HG03108 (cell line): ENCODE measurements around the gene ITPR1.

Source experiments
- ATAC-seq: cut with Tn5 transposase; IDR thresholded peaks from one replicate; pipeline ENCODE4 v1.9.1; 2021; ENCODE audit warnings: moderate library complexity; ENCODE audit not compliant: unreplicated experiment

ITPR1 gene

GRCh38 chr3:4738737-4739274 is 245.7 kb downstream of the ITPR1 start:
- peak; percentile 86 for ATAC-seq

- no peak for ATAC-seq
These were observed 246.4 kb downstream of the ITPR1 start for GRCh38 chr3:4739289-4740236.

GRCh38 chr3:4740397-4741105 is 247.4 kb downstream of the ITPR1 start:
- ATAC-seq: no peak

- ATAC-seq: no peak
These were observed 247.9 kb downstream of the ITPR1 start for GRCh38 chr3:4741106-4741403.

GRCh38 chr3:4741404-4742307 is 248.5 kb downstream of the ITPR1 start:
- no peak for ATAC-seq

- ATAC-seq: no peak
These were observed 249.2 kb downstream of the ITPR1 start for GRCh38 chr3:4742359-4742758.

- no peak for ATAC-seq
These were observed 250.2 kb downstream of the ITPR1 start for GRCh38 chr3:4743371-4743770.

GRCh38 chr3:4744405-4745234 is 251.5 kb downstream of the ITPR1 start:
- ATAC-seq: no peak

GRCh38 chr3:4745235-4745610 is 252.1 kb downstream of the ITPR1 start:
- no peak for ATAC-seq

GRCh38 chr3:4746241-4746958 is 253.3 kb downstream of the ITPR1 start:
- ATAC-seq: no peak

- no peak for ATAC-seq
These were observed 255.0 kb downstream of the ITPR1 start for GRCh38 chr3:4748127-4748526.

- no peak for ATAC-seq
These were observed 255.7 kb downstream of the ITPR1 start for GRCh38 chr3:4748701-4749378.

- ATAC-seq: no peak
These were observed 256.4 kb downstream of the ITPR1 start for GRCh38 chr3:4749567-4750002.

GRCh38 chr3:4750306-4750968 is 257.3 kb downstream of the ITPR1 start:
- ATAC-seq: no peak

- ATAC-seq: no peak
These were observed 257.9 kb downstream of the ITPR1 start for GRCh38 chr3:4751029-4751501.

GRCh38 chr3:4751502-4752101 is 258.5 kb downstream of the ITPR1 start:
- ATAC-seq: no peak

- ATAC-seq: peak; percentile 20
These were observed 259.3 kb downstream of the ITPR1 start for GRCh38 chr3:4752201-4753072.
